Pulmonary artery endothelial cell (primary cell): ENCODE data around the gene CDR2. TPM values are rescaled to one million over a fixed set of nuclear protein-coding genes. Genes with fewer than 3 reads are reported as not detected.
"Not testable (repeated sequence)": the region's sequence is repeated elsewhere in the genome, so short reads cannot be mapped to it uniquely, and the experiment has no call there.

Source experiments
- DNase-seq: peaks from one replicate; pipeline ENCODE4 v3.0.0-alpha.2; 2011; ENCODE audit warnings: low read depth, low spot score
- total RNA-seq: library from RNA; depleted of rRNA; stranded (reverse); fragments of >200 nt; gene quantifications from 2 replicates; pipeline ENCODE4 v1.2.3, GENCODE V29; 2014

The CDR2 gene
- total RNA-seq, result 42.9 and 66.4 TPM in 2 replicates

DNA sequence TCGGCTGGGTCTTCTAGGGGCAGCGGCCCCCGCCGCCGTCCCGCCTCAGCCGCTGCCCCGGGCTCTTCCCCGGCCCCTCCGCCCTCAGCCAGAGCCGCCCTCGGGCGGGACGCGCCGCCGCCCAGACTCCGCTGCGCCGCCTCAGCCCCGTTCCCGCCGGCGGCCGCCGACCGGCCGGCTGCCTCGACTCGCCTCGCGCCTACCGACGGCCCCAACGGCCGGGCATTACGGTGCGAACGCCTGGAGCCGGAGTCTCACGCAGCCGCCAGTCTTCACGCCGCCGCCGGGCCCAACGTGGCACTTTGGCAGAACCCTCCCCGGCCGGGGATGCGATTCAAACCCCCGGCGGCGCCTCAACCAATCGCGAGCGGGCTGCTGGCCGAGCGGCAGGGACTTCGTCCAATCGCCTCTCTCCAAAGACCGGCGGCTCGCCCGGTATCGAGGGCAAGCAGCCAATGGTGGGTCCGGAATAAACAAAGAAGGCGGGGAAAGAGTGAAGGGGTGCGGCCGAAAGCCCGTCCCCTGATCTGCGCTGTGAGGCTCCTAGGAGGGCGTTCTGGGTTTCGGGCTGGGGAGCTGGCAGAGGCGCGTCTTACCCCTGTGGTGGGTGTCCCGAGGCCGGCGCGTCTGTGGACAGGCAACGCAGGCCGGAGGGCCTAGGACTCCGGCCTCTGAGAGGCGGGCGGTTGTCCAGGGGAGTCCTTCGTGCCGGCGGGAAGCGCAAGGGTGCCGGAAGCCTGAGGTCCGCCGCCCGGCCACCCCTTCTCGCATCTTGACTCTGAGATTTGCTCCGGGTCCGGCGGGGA is at the start of gene CDR2:
Gene CDR2 (minus strand): TSS at position 309 of the 806 bp plus-strand sequence. CDS start 310 bp downstream, outside the sequence.
- DNase-seq, result peak; percentile 84

DNA sequence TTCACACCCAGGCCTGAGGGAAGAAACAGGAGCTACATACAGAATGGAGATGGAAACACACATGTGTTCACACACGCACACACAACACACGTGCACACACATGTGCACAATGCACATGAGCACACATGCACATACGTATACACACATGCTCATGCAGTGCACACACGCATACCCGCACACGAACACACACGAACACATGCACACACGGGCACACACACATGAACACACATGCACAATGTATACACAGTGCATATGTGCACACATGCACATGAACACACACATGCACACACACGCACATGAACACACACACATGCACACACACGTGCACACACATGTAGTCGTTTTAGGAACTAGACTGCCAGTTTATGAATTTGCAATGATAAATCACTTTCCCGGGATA is 49.3 kb upstream of the CDR2 start:
- no peak for DNase-seq

DNA sequence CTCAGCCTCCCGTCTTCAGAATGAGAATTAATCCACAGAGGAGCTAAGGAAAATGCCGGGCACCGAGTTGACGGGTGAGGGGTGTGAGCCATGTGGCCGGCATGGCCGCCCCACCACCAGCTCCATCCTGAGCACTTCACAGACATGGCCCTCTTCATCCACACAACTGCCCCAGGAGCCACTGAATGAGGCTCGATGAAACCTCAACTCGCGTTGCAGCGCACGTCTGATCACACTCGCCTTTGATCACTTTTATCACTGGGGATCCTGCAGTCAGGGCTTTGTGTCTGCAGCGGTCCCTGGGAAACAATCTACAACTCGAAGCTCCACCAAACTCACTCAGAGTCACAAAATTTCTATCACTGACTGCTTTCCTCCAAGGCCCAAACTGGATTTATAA is 46.7 kb upstream of the CDR2 start:
- DNase-seq, result no peak

DNA sequence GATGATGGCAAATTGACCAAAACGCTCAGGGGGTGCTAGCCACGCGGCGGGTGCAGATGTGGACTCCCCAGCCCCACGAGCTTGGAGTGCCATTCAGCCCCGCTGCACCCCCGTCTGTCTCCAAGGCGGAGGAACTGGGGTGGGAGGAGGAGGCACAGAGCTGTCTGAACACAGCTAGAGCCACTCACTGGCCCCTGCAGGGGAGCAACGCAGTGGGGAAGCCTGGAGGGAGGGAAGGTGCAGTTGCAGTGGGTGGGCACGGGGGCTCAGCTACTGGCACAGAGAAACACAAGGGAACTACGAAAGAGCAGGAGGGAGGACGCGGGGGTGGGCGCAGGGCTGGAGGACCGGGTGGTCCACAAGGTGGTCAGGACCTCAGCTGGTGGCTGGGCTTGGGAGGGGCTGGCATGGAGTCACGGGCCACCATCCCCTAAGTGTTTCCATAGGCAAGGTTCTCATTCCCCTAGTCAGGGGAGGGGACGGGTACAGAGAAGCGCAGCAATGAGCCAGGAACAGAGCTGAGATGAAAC is 46.3 kb upstream of the CDR2 start:
- no peak for DNase-seq

DNA sequence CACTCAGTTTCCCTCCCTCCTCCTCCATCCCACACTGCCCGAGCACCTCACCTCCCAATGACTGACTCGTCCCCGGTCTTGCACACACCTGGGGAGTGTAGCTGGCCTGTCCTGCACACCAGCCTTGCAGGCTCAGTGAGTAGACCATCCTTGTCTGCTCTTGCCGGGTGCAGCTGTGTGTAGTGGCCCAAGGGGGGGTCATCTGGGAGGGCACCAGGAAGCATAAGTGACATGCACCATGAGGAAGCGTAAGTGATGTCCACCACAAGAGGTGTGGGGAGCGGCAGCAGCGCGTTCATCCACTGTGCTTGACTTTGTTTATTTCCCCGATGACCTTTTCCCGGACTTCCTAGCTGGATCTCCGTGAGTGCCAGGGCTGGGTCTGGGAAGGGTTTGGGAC is 45.5 kb upstream of the CDR2 start:
- no peak for DNase-seq

DNA sequence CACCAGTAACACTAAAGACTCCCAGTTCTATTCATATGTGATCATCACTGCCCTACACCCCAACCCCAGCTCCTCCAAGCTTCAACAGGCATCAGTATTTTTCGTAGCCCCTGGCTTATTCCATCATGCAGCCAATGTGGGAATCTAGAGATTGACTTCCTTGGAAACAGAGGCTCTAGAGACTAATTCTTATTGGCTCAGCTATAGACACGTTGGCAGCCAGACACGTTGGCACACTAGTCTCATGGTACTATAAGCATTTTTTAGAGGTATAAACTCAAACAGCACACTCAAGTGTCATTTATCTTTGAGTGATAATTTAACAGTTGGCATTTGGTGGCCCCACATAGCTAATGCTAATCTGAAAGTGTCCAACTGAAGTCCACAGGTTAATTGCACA is 44.4 kb upstream of the CDR2 start:
- no peak for DNase-seq

DNA sequence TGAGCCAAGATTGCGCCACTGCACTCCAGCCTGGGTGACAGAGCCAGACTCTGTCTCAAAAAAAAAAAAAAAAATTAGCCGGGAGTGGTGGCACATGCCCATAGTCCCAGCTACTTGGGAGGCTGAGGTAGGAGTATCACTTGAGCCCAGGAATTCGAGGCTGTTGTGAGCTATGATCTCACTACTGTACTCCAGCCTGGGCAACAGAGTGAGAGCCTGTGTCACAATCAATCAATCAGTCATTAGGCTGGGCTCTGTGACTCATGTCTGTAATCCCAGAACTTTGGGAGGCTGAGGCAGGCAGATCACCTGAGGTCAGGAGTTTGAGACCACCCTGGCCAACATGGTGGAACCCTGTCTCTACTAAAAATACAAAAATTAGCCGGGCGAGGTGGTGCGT is 43.4 kb upstream of the CDR2 start:
- not testable (repeated sequence) for DNase-seq

DNA sequence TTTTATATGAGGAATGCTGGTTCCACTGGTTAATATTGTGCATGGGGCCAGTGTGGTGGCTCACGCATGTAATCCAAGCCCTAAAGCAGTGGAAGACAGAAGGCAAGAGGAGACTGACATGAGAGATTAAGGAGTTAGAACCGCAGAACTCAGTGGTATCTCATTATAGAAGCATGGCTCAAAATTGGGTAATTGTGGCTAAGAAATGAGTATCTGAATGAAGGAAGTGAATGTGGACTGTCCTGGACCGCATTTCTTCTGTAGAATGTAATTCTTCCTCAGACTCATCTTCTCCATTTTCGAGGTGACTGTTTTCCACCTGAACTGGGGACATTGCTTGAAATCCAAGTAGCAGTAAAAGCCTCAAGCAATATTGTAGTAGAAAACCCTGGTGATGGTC is 42.6 kb upstream of the CDR2 start:
- DNase-seq, result no peak

DNA sequence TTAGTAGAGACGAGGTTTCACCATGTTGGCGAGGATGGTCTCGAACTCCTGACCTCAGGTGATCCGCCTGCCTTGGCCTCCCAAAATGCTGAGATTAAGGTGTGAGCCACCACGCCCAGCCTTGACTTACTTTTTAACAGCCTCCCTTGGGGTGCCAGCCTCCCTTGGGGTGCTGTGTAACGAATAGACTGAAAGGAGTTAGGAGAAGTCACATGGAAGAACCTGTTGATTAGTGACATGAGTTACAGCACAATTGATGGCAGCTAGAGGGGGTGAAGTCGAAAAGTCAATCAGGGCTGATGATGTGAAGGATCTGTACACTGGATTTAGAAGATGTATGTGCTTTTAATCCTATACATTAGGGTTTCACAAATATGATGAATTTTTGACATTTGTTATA is 39.4 kb upstream of the CDR2 start:
- no peak for DNase-seq

DNA sequence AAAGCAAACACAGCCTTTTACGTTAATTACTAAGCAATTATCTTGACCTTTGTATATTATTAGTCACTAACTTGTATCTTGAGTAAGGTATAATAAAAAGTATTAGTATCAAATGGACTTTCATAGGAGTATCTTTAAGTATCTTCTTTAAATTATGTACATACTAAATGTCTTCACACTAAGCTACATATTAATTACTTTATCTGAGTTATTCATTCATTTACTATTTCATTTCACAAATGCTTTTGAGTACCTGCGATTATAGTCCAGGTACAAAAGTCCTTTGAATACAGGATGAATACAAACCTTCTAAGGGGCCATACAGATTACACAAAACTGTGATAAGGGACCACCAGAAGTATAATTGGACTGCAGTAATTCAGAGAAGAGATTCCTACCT is 33.1 kb upstream of the CDR2 start:
- no peak for DNase-seq

DNA sequence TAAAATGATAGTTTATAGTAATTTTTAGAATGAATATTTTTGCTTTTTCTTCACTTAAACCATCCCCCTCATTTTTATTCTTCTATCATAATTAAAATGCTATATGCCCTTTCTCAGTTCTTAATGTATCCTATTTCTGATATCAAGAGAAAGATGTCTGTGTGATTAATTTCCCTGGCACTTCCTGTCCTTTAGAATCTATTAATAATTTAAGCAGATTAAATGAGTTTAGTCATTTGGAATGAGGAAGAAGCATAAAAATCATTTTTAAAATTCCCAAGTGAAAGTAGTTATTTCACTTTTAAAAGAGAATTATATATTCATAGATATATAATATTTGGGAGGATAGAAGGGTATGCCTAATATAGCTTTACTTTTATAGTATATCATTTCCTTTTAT is 27.8 kb upstream of the CDR2 start:
- DNase-seq, result peak; percentile 15

DNA sequence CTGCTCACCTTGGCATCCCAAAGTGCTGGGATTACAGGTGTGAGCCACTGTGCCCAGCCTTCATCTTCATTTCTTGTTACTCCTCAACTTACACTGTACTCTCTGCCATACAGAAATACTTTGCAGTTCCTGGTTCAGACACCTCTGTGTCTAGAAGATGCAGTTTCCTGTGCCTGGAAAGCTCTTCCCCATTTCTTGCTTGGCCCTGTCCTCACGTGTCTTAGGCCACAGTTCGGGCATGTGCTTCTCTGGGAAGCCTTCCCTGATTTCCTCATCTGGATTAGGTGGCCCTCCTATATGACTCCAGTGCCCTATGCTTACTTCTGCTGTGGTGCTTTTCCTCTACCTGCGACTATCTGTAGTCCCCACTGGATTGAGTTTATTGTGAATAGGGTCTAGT is 26.5 kb upstream of the CDR2 start:
- DNase-seq, result no peak

DNA sequence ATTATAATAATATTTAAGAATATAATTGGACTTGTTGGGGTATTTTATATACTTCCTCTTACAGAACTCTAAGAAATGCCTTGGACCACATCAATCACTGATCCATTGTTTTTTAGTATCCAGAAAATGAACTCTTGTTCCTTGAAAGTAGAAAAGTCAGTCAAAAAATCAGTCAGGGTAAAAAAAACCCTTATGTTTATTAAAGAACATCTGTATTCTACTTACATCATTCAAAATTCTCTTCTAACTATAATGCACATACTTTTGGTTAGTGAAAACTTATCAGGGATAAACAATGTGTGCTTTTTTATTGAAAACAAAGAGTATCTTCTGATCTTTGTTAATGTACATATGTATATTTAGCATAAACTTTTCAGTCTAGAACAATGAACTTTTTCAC is 23.5 kb upstream of the CDR2 start:
- no peak for DNase-seq

DNA sequence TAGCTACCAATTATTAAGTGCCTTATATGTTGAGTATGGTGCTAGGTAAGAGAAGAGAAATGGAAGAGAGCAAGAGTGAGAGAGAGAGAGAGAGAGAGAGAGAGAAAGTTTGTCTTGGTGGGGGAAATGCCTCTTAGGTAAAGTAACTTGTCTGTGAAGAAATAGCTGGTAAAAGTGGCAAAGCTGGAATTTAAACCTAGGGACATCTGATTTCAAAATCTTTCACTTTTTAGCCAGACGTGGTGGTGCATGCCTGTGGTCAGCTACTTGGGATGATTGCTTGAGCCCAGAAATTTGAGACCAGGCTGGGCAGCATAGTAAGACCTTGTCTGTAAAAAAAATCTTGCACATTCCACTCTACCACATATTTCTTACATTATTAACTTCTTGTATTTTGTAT is 23.0 kb upstream of the CDR2 start:
- no peak for DNase-seq

DNA sequence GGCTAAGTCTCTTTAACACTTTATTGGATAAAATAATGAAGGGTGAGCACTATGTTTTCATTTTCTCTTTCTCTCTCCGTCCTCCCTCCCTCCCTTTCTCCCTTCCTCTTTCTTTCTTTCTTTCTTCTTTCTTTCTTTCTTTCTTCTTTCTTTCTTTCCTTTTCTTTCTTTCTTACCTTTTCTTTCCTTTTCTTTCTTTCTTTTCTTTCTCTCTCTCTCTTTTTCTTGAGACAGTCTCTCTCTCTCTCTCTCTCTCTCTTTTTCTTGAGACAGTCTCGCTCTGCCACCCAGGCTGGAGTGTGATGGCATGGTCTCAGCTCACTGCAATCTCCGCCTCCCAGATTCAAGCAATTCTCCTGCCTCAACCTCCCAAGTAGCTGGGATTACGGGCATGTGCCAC is 21.5 kb upstream of the CDR2 start:
- DNase-seq, result no peak

DNA sequence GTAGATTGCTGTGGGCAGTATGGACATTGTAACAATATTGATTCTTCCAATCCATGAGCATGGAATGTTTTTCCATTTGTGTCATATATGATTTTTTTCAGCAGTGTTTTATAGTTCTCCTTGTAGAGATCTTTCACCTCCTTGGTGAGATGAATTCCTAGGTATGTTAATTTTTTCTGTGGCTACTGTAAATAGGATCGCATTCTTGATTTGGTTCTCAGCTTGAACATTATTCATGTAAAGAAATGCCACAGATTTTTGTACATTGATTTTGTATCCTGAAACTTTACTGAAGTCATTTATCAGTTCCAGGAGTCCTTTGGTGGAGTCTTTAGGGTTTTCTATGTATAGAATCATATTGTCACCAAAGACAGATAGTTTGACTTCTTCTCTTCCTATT is 19.7 kb upstream of the CDR2 start:
- DNase-seq, result no peak

DNA sequence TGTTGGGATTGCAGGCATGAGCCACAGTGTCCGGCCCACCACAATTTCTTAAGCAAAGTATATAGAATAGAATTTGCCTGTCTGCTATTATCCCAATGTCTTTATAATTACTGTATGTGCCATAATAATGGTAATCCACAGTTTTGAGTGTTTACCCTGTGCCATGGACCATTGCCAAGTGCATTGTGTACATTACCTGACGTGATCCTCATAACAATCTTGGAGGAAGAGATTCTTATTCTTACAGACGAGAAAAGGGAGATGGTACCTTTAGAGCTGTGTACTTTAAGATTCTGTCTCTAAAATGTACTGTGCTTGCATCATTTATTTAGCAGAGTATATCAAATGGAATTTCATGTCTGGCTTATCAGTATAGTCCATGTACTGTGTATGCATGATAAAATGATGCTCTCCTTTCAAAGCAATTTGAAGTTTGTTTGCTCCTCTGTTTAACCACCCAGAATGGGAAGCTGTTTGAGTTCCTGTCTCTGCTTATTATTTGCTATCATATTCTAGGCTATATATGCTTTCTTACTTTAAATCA is 13.8 kb upstream of the CDR2 start:
- DNase-seq, result no peak

DNA sequence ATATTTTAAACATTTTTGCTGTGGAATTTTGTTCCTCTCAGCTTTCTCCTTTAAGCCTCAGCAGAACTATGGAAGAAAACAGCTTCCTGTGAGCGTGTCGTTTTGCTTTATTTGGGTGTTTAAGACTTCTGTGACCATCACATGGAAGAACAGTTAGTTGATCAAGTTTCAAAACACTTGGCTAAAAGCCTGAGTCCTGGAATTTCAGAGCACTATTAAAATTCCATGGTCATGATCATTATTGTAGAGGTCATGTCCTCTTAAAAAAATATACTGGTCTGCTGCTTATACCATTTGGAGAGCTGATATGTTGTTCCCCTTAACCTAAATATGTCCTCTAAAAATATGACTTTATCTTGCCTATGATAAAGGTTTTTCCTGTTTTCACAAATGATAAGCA is 12.6 kb upstream of the CDR2 start:
- peak; percentile 53 for DNase-seq

DNA sequence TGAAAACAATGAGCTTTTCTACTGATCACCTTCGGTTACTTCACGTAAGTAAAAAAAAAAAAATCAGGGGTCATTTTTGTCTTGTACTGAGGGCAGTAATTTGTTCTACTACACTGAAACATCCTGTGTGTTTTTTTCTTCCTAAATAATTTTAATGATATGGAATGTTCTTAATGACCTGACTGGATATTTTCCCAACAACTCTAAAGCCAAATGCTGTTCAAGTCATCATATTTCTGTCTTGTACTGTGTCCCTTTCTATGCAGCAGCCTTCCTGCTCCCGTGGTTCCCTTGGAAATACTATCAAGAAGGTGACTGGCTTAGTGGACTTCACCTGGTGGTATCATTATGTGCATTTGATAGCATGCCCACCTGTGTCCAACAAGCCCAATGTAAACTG is 10.8 kb upstream of the CDR2 start:
- DNase-seq, result no peak

DNA sequence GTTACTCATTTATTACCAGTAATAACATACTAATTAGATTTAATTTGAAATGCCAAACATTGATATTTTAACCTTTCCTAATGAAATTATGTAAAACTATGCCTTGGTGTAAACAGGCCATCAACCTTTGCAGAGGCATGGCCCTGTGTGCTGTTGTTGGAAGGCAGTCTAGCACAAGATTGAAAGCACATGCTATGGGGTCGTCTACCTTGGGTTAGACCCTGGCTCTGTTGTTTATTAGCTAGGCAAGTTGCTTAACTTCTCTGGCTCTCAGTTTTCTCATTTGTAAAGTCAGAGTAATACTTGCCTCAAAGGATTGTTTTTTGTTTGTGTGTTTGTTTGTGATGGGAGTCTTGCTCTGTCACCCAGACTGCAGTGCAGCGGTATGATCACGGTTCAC is 9.4 kb upstream of the CDR2 start:
- no peak for DNase-seq

DNA sequence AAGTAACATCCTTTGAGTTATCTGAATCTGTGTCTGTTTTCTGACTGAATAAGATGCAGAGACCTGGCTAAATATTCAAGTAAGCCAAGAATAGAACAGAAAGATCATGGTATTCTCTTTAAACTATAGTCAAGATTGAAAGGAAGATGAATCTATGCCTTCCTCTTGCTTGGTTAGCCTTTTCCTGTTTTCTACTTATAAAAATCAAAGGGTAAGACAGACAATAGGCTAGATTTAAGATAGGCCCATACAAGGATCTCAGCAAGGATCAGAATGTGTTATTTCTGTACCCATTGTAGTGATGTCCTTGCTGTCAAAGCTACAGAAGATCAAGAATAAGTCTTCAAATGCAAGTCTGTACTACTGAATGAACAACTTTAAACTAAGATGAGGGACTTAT is 7.0 kb upstream of the CDR2 start:
- no peak for DNase-seq

DNA sequence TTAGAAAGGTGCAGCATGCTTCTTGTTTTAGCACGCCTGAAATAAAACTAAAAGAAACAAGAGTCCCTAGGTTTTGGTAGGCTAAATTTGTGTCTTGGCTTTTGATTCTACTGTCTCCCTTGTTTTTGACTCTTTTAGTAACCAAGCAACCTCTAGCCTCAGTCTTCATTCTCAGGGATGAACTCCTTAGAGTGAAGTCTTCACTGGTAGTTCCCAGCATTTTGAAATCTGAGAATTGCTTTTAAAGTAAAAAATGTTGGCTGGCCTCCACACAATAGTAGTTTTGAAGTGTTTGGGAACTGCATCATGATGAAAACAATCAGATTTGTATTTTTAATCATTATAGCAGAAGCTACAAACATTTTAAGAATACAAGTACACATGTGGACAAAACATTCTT is 6.1 kb upstream of the CDR2 start:
- DNase-seq, result no peak

DNA sequence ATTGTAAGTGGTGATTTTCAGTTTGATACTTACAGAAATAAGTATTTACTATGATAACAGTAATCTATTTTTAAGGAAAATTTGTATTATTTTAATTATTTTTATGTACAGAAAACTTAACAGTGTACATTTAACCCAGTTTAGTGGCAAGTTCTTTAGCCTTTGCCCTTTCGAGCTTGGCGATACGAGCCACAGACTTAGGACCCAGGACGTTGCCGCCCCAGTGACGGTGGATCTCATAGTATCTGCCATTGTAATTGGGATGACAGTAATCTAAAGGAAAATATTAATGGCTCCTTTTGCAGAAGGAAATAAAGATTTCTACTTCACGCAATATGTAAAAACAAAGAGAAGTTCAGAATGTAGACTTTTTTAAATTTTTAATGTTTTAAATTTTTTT is 5.2 kb upstream of the CDR2 start:
- DNase-seq, result no peak
